Trophoblast cell (in vitro differentiated cells and primary cell): ENCODE measurements around the gene L3MBTL4.
"Not testable (repeated sequence)": the region's sequence is repeated elsewhere in the genome, so short reads cannot be mapped to it uniquely, and the experiment has no call there.

ENCODE experiments used
- DNase-seq, 2 donors: peaks; one replicate each; pipeline ENCODE4 v3.0.0-alpha.2; 2016
- H2AFZ ChIP-seq: 2 replicates; pipeline ENCODE4 v1.6.1; 2013; ENCODE audit warnings: low read length, moderate library complexity, mild to moderate bottlenecking; ENCODE audit not compliant: insufficient read depth, poor library complexity
- H2AK5ac ChIP-seq: 2 replicates; pipeline ENCODE4 v1.6.1; 2013; ENCODE audit warnings: mild to moderate bottlenecking, low read length
- H2BK120ac ChIP-seq: 2 replicates; pipeline ENCODE4 v1.6.1; 2013; ENCODE audit warnings: low read length, mild to moderate bottlenecking, moderate library complexity; ENCODE audit not compliant: insufficient read depth, poor library complexity
- H2BK12ac ChIP-seq: 2 replicates; pipeline ENCODE4 v1.6.1; 2013; ENCODE audit warnings: mild to moderate bottlenecking, low read length, moderate library complexity
- H2BK5ac ChIP-seq: 2 replicates; pipeline ENCODE4 v1.6.1; 2013; ENCODE audit warnings: low read length, low read depth, moderate library complexity, mild to moderate bottlenecking; ENCODE audit not compliant: poor library complexity
- H3K14ac ChIP-seq: 2 replicates; pipeline ENCODE4 v1.6.1; 2013; ENCODE audit warnings: mild to moderate bottlenecking, low read length
- H3K18ac ChIP-seq: 2 replicates; pipeline ENCODE4 v1.6.1; 2013; ENCODE audit warnings: mild to moderate bottlenecking, low read length
- H3K23ac ChIP-seq: 2 replicates; pipeline ENCODE4 v1.6.1; 2013; ENCODE audit warnings: low read length
- H3K27ac ChIP-seq: 2 replicates; pipeline ENCODE4 v1.5.1; 2013; ENCODE audit warnings: low read depth, mild to moderate bottlenecking, inconsistent platforms, low read length, moderate library complexity
- H3K27me3 ChIP-seq: 2 replicates; pipeline ENCODE4 v1.6.1; 2013; ENCODE audit warnings: inconsistent platforms, mild to moderate bottlenecking, low read length, moderate library complexity; ENCODE audit not compliant: insufficient read depth
- H3K36me3 ChIP-seq, 2 experiments: 1 replicate in 1 of 2; 2 replicates in 1 of 2; pipeline ENCODE4 v1.6.1; 2013; ENCODE audit warnings: low read length in 2 of 2, mild to moderate bottlenecking in 2 of 2, moderate library complexity in 1 of 2; ENCODE audit not compliant: insufficient read depth in 2 of 2, control insufficient read depth in 1 of 2
- H3K4ac ChIP-seq: 2 replicates; pipeline ENCODE4 v1.6.1; 2013; ENCODE audit warnings: low read depth, mild to moderate bottlenecking, low read length, moderate library complexity
- H3K4me1 ChIP-seq, 2 experiments: 1 replicate in 1 of 2; 2 replicates in 1 of 2; pipeline ENCODE4 v1.6.1; 2013; ENCODE audit warnings: low read length in 2 of 2, mild to moderate bottlenecking in 2 of 2, moderate library complexity in 1 of 2; ENCODE audit not compliant: insufficient read depth in 2 of 2, control insufficient read depth in 1 of 2
- H3K4me2 ChIP-seq: 2 replicates; pipeline ENCODE4 v1.6.1; 2013; ENCODE audit warnings: inconsistent platforms, mild to moderate bottlenecking, low read length, moderate library complexity
- H3K4me3 ChIP-seq: 2 replicates; pipeline ENCODE4 v1.5.1; 2013; ENCODE audit warnings: mild to moderate bottlenecking, low read depth, low read length, inconsistent platforms
- H3K79me1 ChIP-seq: one replicate; pipeline ENCODE4 v1.6.1; 2013; ENCODE audit warnings: low read length
- H3K79me2 ChIP-seq: 2 replicates; pipeline ENCODE4 v1.6.1; 2013; ENCODE audit warnings: low read length, mild to moderate bottlenecking; ENCODE audit not compliant: control insufficient read depth, insufficient read depth, poor library complexity
- H3K9ac ChIP-seq: 2 replicates; pipeline ENCODE4 v1.6.1; 2013; ENCODE audit warnings: mild to moderate bottlenecking, low read length
- H3K9me3 ChIP-seq: 2 replicates; pipeline ENCODE4 v1.6.1; 2013; ENCODE audit warnings: low read depth, mild to moderate bottlenecking, control low read depth, inconsistent platforms, low read length; ENCODE audit not compliant: insufficient read depth
- H4K12ac ChIP-seq: 2 replicates; pipeline ENCODE4 v1.6.1; 2013; ENCODE audit warnings: low read depth, mild to moderate bottlenecking, low read length, moderate library complexity
- H4K8ac ChIP-seq: 2 replicates; pipeline ENCODE4 v1.6.1; 2013; ENCODE audit warnings: low read depth, mild to moderate bottlenecking, low read length, moderate library complexity
- H4K91ac ChIP-seq: one replicate; pipeline ENCODE4 v1.6.1; 2013; ENCODE audit warnings: low read depth, mild to moderate bottlenecking, low read length, moderate library complexity
- WGBS: extraction: QIAGEN DNeasy Blood & Tissue Kit; methylation state at CpG from one replicate; pipeline ENCODE4 v1.1.7; 2013; ENCODE audit warnings: missing lambda C conversion rate; ENCODE audit not compliant: insufficient read length, insufficient coverage; ENCODE audit errors: extremely low coverage; 5-methylcytosine and 5-hydroxymethylcytosine counted together

L3MBTL4 gene

DNA sequence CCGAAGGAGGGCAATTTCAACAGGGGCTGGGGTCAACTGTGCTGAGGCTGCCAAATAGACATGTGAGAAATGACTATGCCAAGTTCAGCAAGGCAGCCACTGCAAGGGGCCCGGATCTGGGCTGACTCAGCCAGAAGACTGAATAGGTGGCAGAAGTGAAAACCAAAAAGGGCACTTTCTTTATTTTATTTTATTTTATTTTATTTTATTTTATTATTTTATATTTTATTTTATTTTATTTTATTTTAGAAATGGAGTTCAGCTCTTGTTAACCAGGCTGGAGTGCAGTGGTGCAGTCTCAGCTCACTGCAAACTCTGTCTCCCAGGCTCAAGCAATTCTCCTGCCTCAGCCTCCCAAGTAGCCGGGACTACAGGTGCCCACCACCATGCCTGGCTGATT is 228.9 kb downstream of the L3MBTL4 start:
- H3K9me3 ChIP-seq, H3K23ac ChIP-seq, H3K4me3 ChIP-seq, H3K4me2 ChIP-seq, H4K91ac ChIP-seq, H4K8ac ChIP-seq, H3K27me3 ChIP-seq, DNase-seq, H3K4ac ChIP-seq, H4K12ac ChIP-seq, H2BK120ac ChIP-seq, H2AFZ ChIP-seq, H3K79me2 ChIP-seq, H2BK5ac ChIP-seq, H3K4me1 ChIP-seq, H3K79me1 ChIP-seq, H3K36me3 ChIP-seq, H3K9ac ChIP-seq, H2BK12ac ChIP-seq, H3K14ac ChIP-seq, H3K27ac ChIP-seq, H2AK5ac ChIP-seq, H3K18ac ChIP-seq: not testable (repeated sequence)
- WGBS: no CpG with 5 or more reads among the region's 3 CpGs

DNA sequence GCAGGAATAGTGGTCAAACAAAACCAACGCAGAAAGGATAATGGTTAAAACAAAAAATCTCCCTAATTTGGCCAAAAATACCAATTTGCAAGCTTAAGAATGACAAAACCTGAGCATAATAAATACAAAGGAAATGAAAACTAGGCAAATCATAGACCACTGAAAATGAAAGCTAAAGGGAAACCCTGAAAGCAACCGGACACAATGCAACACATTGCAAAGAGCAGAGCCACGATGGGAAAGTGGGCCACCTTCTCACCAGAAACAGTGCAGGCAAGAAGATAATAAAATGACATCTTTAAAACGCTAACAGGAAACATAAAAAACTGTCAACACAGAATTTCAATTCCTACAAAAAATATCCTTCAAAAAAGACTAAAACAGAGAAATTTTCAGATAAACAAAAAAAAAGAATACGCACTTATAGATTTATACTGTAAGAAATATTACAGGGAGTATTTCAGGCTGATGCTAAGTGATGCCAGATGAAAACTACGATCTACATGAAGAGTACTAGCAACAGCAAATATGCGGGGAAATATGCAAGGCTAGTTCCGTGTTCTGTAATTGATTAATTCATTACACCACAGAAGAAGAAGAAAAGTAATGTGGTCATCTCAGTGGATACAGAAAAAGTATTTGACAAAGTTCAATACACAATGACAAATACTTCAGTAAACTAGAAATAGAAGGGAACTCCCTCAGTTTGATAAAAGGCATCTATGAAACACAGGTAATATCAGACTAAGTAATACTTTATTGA is 239.5 kb downstream of the L3MBTL4 start:
- Histone ChIP-seq H3K14ac (no peak overlapping the region), H3K4me3 (no peak overlapping the region), H3K79me1 (no peaks in the 10 kb centered on the region), H3K27me3 (no peaks in the 10 kb centered on the region), H3K27ac (no peak overlapping the region), H3K4me1 (no peaks in the 10 kb centered on the region), H2BK12ac (no peak overlapping the region), H3K23ac (no peak overlapping the region), H3K79me2 (no peaks in the 10 kb centered on the region), H2AFZ (no peak overlapping the region), H3K4me2 (no peak overlapping the region), H3K4ac (no peak overlapping the region), H3K9me3 (no peaks in the 10 kb centered on the region), H2BK120ac (no peak overlapping the region), H3K36me3 (no peaks in the 10 kb centered on the region), H3K18ac (no peak overlapping the region), H2BK5ac (no peak overlapping the region), H4K91ac (no peak overlapping the region), H4K12ac (no peak overlapping the region), H3K9ac (no peak overlapping the region), H2AK5ac (no peak overlapping the region), H4K8ac (no peak overlapping the region)
- no peak for DNase-seq
- no CpG with 5 or more reads among the region's 8 CpGs for WGBS

DNA sequence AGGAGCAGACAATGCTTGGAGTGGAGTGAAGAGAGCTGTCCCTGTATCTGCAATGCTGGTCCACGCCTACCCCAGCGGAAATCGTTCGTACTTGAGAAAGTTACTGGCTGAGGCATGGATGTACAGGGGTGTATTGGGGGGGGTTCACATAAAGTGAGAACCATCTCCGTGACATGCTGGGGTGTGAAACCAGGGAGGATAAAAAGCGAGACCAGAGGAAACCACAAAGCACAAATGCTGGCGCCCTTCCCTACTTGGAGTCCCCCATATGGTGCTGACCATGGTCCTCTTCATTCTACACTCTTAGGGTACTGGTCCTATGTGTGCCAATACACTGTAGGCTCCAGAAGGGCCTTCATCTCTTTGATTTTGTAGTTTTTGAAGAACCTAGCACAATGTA is 244.1 kb downstream of the L3MBTL4 start:
- Histone ChIP-seq H4K12ac (no peak overlapping the region), H3K18ac (no peak overlapping the region), H2AK5ac (no peak overlapping the region), H3K4me3 (no peak overlapping the region), H3K23ac (no peak overlapping the region), H2BK12ac (no peak overlapping the region), H3K36me3 (no peaks in the 10 kb centered on the region), H3K27ac (no peak overlapping the region), H4K8ac (no peak overlapping the region), H3K9me3 (no peaks in the 10 kb centered on the region), H3K4me1 (no peaks in the 10 kb centered on the region), H3K4me2 (no peak overlapping the region), H3K14ac (no peak overlapping the region), H3K27me3 (no peaks in the 10 kb centered on the region), H2AFZ (no peak overlapping the region), H2BK120ac (no peak overlapping the region), H4K91ac (no peak overlapping the region), H2BK5ac (no peak overlapping the region), H3K79me1 (no peaks in the 10 kb centered on the region), H3K79me2 (no peaks in the 10 kb centered on the region), H3K9ac (no peak overlapping the region), H3K4ac (no peak overlapping the region)
- WGBS: no CpG with 5 or more reads among the region's 7 CpGs
- DNase-seq: no peak

DNA sequence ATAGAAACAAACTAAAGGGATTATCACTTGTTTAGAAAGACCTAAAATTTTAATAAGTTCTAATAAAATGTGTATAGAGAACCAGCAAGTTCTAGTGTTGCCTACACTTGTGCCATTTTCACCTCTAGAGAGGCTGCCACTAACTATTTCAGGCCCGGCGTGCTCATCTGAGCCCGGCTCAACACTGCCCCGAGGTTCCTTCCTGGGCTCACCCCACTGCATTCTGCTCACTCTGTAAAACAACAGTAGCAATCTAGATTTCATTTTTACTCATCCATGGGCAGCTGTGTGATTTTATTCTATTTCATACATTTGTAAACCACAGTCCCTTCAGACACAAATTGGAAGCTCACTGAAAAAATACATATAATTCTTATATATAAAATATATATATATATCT is 253.2 kb downstream of the L3MBTL4 start:
- Histone ChIP-seq H3K27me3 (no peaks in the 10 kb centered on the region), H3K4me1 (no peaks in the 10 kb centered on the region), H3K27ac (no peak overlapping the region), H3K79me1 (no peaks in the 10 kb centered on the region), H3K36me3 (peaks cover 0 to 2% of the 10 kb centered on the region in 2 experiments), H2AK5ac (no peak overlapping the region), H3K23ac (no peak overlapping the region), H3K9ac (no peak overlapping the region), H3K14ac (no peak overlapping the region), H2AFZ (no peak overlapping the region), H4K12ac (no peak overlapping the region), H2BK12ac (no peak overlapping the region), H3K18ac (no peak overlapping the region), H2BK5ac (no peak overlapping the region), H3K4ac (no peak overlapping the region), H3K79me2 (no peaks in the 10 kb centered on the region), H4K8ac (no peak overlapping the region), H3K9me3 (no peaks in the 10 kb centered on the region), H3K4me3 (no peak overlapping the region), H2BK120ac (no peak overlapping the region), H4K91ac (no peak overlapping the region), H3K4me2 (no peak overlapping the region)
- no CpG with 5 or more reads among the region's 4 CpGs for WGBS
- DNase-seq: no peak
